NCI-H446 (cell line): Measurements from ENCODE around the gene NRGN.

Experiments used
- DNase-seq, 2 experiments: peaks; one replicate each; lab custom pipeline; 2025; lab: John Stamatoyannopoulos, UW

The NRGN gene

DNA sequence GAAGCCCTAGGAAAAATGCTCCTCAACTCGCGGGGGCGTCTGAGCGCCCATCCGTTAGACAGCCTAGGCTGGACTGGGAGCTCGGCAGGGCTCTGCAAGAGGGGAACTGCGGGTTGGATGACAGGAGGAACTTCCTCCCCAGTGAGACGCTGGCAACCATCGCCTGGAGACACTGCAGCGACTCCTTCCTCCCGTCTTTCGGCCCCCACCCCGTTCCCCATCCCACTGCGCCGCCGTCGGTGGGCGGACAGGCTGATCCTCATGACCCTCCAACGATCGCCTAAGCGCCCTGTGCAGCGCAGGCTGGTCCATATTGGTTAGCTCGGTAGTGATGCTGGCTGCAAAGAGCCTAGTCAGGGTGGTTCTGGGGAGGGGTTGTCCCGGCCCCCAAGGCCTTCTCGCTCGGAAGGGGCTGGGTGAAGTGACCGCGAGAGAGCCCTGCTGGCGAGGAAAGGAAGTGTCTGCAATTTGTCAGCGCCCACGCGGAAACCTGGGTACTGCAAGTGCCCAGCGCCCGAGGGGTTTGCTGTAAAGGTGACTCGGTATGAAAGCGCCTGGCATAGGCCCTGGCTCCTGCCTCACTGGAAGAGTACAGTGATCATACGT lies 638 bp downstream of the NRGN start:
- no peak for DNase-seq

- no peak for DNase-seq
Measured at GRCh38 chr11:124742555-124742954, 2.8 kb downstream of the NRGN start.

GRCh38 chr11:124743050-124743449 lies 3.3 kb downstream of the NRGN start:
- DNase-seq, result no peak

GRCh38 chr11:124745270-124745834 lies 5.6 kb downstream of the NRGN start:
- DNase-seq, result no peak

- DNase-seq, result no peak
Measured at GRCh38 chr11:124745835-124746620, 6.3 kb downstream of the NRGN start.

DNA sequence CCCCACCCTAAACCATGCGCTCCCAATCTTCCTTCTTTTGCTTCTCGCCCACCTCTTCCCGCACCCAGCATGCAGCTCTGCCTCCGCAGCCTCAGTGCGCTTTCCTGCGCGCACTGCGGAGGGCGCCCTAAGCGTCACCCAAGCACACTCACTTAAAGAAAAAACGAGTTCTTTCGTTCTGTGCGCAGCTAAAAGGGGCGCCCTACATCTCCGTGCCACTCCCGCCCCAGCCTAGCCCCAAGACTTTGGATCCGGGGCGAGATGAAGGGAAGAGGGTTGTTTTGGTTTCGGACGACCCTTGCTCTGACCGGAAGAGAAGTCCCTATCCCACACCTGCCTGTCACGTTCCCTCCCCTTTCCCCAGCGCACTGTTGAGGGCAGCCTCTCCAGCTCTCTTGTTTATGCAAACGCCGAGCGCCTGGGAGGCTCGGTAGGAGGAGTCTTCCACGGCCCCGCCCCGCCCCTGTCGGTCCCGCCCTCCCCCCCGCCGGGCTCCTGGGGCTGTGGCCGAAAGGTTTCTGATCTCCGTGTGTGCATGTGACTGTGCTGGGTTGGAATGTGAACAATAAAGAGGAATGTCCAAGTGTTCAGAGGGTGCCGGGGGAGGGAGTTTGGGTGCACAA lies 7.0 kb downstream of the NRGN start:
- DNase-seq, result no peak

GRCh38 chr11:124747406-124748099 lies 7.8 kb downstream of the NRGN start:
- no peak for DNase-seq

DNA sequence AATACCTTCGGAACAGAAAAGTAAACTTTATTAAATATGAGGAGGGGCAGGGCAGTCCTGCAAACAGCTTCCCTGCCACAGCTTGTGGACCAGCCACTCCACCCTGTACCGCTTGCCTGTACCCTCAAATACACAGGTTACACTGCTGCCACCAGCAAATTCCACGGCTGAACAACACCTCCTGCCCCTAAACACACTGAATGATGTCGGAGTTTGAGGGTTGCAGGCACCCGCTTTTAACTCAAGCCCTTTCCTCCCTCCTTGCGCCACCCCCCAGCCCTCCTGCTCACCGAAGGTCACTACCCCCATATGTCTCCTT lies 8.3 kb downstream of the NRGN start:
- DNase-seq, result no peak

DNA sequence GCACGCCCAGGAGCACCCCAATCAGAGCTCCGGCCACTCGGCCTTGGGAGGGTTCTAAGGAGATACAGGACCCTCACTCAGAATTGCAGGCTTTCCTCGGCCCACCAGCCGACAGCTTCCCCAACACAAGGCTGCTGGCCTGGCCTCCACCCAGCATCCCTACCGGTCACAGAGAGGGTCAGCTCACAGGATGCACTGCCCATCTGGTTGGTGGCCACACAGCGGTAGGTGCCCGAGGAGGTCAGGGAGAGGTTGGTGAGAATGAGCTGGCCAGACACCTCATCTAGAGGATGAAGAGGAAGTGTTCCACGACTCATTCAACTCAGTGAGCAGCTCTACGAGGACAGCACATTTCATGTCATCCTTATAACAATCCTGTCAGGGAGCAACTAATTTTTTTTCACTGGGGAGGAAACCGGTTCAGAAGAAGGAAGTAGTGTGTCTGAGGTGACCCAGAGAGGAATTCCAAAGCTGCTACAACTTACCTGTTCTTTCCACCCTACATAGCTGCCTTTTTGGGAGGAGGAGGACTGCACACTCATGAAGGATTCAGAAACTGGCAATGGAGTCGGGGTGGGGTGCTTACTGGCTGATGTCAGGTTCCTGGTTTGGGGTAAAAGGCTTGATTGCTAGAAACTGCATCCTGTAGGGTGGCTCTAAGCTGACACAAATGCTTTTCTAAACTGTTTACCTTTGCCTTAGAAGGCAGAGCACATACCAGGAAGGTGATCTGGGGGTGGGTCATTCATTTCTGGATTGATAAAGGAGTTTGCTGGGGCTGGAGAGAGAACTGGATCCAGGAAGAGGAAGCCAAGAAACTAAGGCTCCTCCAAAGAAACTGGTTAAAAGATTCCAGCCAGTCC lies 9.0 kb downstream of the NRGN start:
- DNase-seq, result no peak

GRCh38 chr11:124749912-124750311 lies 10.2 kb downstream of the NRGN start:
- DNase-seq, result no peak

- no peak for DNase-seq
Measured at GRCh38 chr11:124751391-124751740, 11.6 kb downstream of the NRGN start.

- no peak for DNase-seq
Measured at GRCh38 chr11:124751741-124752470, 12.2 kb downstream of the NRGN start, which contains the start of gene VSIG2. Gene VSIG2, minus strand, starts transcription at chr11:124752255. Its CDS starts 118 bp downstream, at chr11:124752137.

- DNase-seq, result no peak
Measured at GRCh38 chr11:124752471-124753102, 12.8 kb downstream of the NRGN start.

DNA sequence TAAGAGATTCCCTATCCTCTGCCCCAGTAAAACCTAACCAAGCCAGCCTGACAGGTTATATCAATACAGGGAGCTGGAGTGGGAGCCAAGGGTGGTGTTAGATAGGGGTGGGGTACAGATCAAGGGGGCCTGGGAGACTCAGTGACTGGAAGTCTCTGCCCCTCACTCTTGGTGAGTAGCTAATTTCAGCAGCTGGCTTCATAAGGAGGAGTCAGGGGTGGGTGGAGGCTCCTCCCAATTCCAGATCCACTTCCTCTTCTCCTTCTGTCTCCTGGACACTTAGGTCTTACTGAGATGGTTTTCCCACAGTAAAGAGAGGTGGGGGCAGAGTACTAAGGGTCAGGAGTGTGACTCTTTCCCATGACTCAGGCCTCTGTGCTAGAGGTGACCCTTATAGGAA lies 13.5 kb downstream of the NRGN start:
- no peak for DNase-seq

- DNase-seq, result no peak
Measured at GRCh38 chr11:124753624-124754023, 13.9 kb downstream of the NRGN start.

DNA sequence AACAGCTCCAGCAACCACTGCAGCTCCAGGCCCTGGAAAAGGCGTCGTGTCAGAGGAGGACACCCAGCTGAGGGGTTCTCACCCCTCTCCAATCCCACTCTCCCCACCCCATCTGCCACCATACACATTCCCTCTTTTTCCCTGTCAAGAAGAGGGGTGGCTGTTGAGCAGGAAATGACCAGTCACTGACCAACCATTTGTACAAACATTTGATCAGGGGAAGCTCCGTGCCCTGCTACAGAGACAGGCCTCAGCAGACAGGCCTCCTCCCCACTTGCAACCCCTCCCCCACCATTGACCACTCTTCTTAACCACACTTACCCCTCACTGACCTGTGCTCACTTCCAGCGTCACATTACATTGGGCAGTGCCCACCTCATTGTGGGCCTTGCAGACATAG lies 14.6 kb downstream of the NRGN start:
- no peak for DNase-seq

- no peak for DNase-seq
Measured at GRCh38 chr11:124754710-124755109, 15.0 kb downstream of the NRGN start.

DNA sequence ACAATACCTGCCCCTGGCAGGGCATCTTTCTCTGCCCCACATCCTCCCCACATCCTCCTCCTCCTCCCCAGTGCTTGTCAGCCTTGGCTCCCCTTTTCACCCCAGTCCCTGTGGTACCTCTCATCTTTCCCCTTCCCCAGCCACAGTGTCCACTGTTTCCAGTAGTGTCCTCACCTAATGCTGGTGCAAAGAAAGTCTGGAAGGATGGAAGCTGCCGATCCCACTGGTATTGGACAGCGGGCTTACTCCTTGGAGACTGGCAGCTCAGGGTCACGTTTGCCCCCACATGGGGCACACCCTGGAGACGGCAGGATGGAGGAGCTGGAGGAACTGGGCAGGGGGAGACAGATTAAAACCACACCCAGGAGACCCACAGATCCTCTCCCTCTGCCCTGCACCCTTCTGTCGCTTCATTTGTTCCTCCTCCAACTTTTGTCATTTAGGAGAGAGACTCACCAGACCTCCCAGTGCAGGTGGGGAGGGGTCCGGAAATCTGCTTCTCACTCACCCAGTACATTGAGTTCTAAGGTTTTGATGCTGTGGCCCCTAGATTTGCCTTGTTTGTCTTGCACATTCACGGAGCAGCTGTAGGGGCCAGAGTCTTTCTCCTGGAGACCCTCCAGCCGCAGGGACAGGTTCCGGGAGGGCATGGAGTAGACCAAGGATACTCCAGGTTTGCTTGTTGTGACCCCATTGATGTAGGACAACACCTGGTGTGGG lies 16.5 kb downstream of the NRGN start:
- no peak for DNase-seq

GRCh38 chr11:124756753-124757227 lies 17.0 kb downstream of the NRGN start:
- DNase-seq, result no peak

DNA sequence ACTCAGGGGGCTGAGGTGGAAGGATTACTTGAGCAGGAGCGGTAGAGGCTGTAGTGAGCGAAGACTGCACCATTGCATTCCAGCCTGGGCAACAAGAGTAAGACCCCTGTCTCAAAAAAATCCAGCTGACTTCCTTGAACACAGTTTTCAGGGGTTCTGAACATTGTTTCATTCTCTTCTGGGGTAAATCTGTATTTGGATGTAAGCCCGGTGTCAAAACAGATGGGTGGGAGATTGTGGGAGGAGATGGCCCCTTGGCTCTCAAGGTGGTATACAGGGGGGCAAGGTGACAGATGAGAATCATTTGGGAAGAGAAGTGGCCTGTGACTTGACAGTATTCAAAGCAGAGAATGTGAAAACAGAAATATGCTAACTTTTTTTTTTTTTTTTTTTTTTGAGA lies 17.6 kb downstream of the NRGN start:
- no peak for DNase-seq
